IMR-90 (cell line): Measurements from ENCODE around the gene GKN2. TPM values are rescaled to one million over a fixed set of nuclear protein-coding genes. Genes with fewer than 3 reads are reported as not detected.

Experiments
- ATAC-seq: fragments of 200-7000 bp; cut with Tn5 transposase; 2 replicates; pipeline ENCODE4 v1.9.1; 2020; ENCODE audit warnings: low read depth, mild to moderate bottlenecking, moderate library complexity
- BruUV-seq: library from RNA; stranded (reverse); fragments of 400-500 nt; replicated peaks from 2 replicates; lab custom pipeline; 2021; lab: Mats Ljungman, UMichigan
- CTCF ChIA-PET: fragments of 300-600 bp; formaldehyde crosslinking; extraction: SDS; loops from one replicate; lab custom pipeline; 2021; ENCODE audit warnings: antibody characterized with exemption; lab: Yijun Ruan, JAX
- POLR2A ChIA-PET: fragments of 300-600 bp; sonication (Branson Sonifier 250); formaldehyde crosslinking; loops from one replicate; lab custom pipeline; 2022; ENCODE audit warnings: antibody characterized with exemption; ENCODE audit not compliant: unreplicated experiment; lab: Charles Lee
- DNase-seq: peaks from one replicate; pipeline ENCODE4 v3.0.0; 2013
- H2AFZ ChIP-seq: replicated peaks from 2 replicates; pipeline ENCODE3; 2013; ENCODE audit warnings: low read length, mild to moderate bottlenecking; ENCODE audit not compliant: poor library complexity
- H2AK5ac ChIP-seq: 2 replicates; pipeline ENCODE4 v1.6.1; 2013; ENCODE audit warnings: low read depth, low read length, inconsistent platforms
- H2AK9ac ChIP-seq: replicated peaks from 2 replicates; pipeline ENCODE3; 2013; ENCODE audit warnings: mild to moderate bottlenecking, low read depth, low read length, moderate library complexity; ENCODE audit not compliant: poor library complexity
- H2BK120ac ChIP-seq: 2 replicates; pipeline ENCODE4 v1.6.1; 2013; ENCODE audit warnings: low read depth, low read length, inconsistent platforms
- H2BK15ac ChIP-seq: 3 replicates; pipeline ENCODE4 v1.6.1; 2013; ENCODE audit warnings: low read depth, low read length, inconsistent platforms
- H2BK20ac ChIP-seq: 2 replicates; pipeline ENCODE4 v1.6.1; 2013; ENCODE audit warnings: low read depth, mild to moderate bottlenecking, inconsistent platforms, low read length, moderate library complexity
- H2BK5ac ChIP-seq: 2 replicates; pipeline ENCODE4 v1.6.1; 2013; ENCODE audit warnings: mild to moderate bottlenecking, low read depth, low read length, inconsistent platforms; ENCODE audit not compliant: poor library complexity, severe bottlenecking
- H3K14ac ChIP-seq: replicated peaks from 2 replicates; pipeline ENCODE4 v1.6.1; 2013; ENCODE audit warnings: low read depth, low read length, inconsistent platforms
- H3K18ac ChIP-seq: 2 replicates; pipeline ENCODE4 v1.6.1; 2013; ENCODE audit warnings: low read depth, low read length, control low read depth
- H3K23ac ChIP-seq: 2 replicates; pipeline ENCODE4 v1.6.1; 2013; ENCODE audit warnings: low read depth, low read length, inconsistent platforms
- H3K27ac ChIP-seq: 2 replicates; pipeline ENCODE4 v1.5.1; 2013; ENCODE audit warnings: mild to moderate bottlenecking, control low read depth, low read length; ENCODE audit not compliant: insufficient read depth
- H3K27me3 ChIP-seq: 2 replicates; pipeline ENCODE4 v1.6.1; 2013; ENCODE audit warnings: low read length; ENCODE audit not compliant: control insufficient read depth, insufficient read depth
- H3K36me3 ChIP-seq: 2 replicates; pipeline ENCODE4 v1.6.1; 2013; ENCODE audit warnings: low read length, mixed read lengths; ENCODE audit not compliant: control insufficient read depth, insufficient read depth
- H3K4ac ChIP-seq: 2 replicates; pipeline ENCODE4 v1.6.1; 2013; ENCODE audit warnings: low read depth, low read length, inconsistent platforms
- H3K4me1 ChIP-seq: 2 replicates; pipeline ENCODE4 v1.6.1; 2013; ENCODE audit warnings: low read length, mixed read lengths; ENCODE audit not compliant: control insufficient read depth, insufficient read depth
- H3K4me2 ChIP-seq: 2 replicates; pipeline ENCODE4 v1.6.1; 2013; ENCODE audit warnings: low read depth, mild to moderate bottlenecking, control low read depth, low read length, moderate library complexity
- H3K4me3 ChIP-seq: 2 replicates; pipeline ENCODE4 v1.5.1; 2013; ENCODE audit warnings: low read depth, mild to moderate bottlenecking, control low read depth, low read length, moderate library complexity; ENCODE audit not compliant: insufficient read depth
- H3K56ac ChIP-seq: 2 replicates; pipeline ENCODE4 v1.6.1; 2013; ENCODE audit warnings: low read length, inconsistent platforms; ENCODE audit not compliant: insufficient read depth; ENCODE audit errors: extremely low read depth
- H3K79me1 ChIP-seq, 2 experiments: 2 replicates each; pipeline ENCODE4 v1.6.1; 2013; ENCODE audit warnings: low read length in 2 of 2, inconsistent platforms in 1 of 2, low read depth in 1 of 2
- H3K9ac ChIP-seq: 2 replicates; pipeline ENCODE4 v1.6.1; 2013; ENCODE audit warnings: low read depth, low read length, control low read depth
- H3K9me1 ChIP-seq: 2 replicates; pipeline ENCODE4 v1.6.1; 2013; ENCODE audit warnings: low read length, inconsistent platforms; ENCODE audit not compliant: insufficient read depth
- H3K9me3 ChIP-seq: 2 replicates; pipeline ENCODE4 v1.6.1; 2013; ENCODE audit warnings: low read length; ENCODE audit not compliant: control insufficient read depth, insufficient read depth
- H4K20me1 ChIP-seq: 2 replicates; pipeline ENCODE4 v1.6.1; 2013; ENCODE audit warnings: low read length, inconsistent platforms; ENCODE audit not compliant: insufficient read depth
- H4K5ac ChIP-seq: 2 replicates; pipeline ENCODE4 v1.6.1; 2013; ENCODE audit warnings: mild to moderate bottlenecking, low read depth, low read length, control low read depth
- H4K8ac ChIP-seq, 2 experiments: 2 replicates each; pipeline ENCODE4 v1.6.1; 2013; ENCODE audit warnings: low read depth in 2 of 2, low read length in 2 of 2, control low read depth in 1 of 2, inconsistent platforms in 1 of 2
- H4K91ac ChIP-seq: 2 replicates; pipeline ENCODE4 v1.6.1; 2013; ENCODE audit warnings: low read depth, low read length, inconsistent platforms; ENCODE audit not compliant: insufficient read depth
- BHLHE40 ChIP-seq: fragments of 150-350 bp; IDR thresholded peaks from 2 replicates; pipeline ENCODE4 v1.6.1; 2016; ENCODE audit warnings: mild to moderate bottlenecking, low read depth, low read length
- CEBPB ChIP-seq: IDR thresholded peaks from 2 replicates; pipeline ENCODE4 v1.6.1; 2012; ENCODE audit warnings: low read depth, low read length, improper control_type of control experiment
- CHD1 ChIP-seq: IDR thresholded peaks from 2 replicates; pipeline ENCODE4 v1.6.1; 2012; ENCODE audit warnings: low read depth, low read length, improper control_type of control experiment
- CTCF ChIP-seq: conservative IDR thresholded peaks from 2 replicates; pipeline ENCODE4 v1.5.1; 2012; ENCODE audit warnings: mild to moderate bottlenecking, low read depth, low read length, improper control_type of control experiment
- ELK1 ChIP-seq: fragments of 150-350 bp; IDR thresholded peaks from 2 replicates; pipeline ENCODE4 v1.6.1; 2016; ENCODE audit warnings: low read depth, mild to moderate bottlenecking, low read length, moderate library complexity, borderline replicate concordance
- FOS ChIP-seq: fragments of 150-350 bp; IDR thresholded peaks from 2 replicates; pipeline ENCODE4 v1.6.1; 2016; ENCODE audit warnings: low read depth, low read length
- MAFK ChIP-seq: IDR thresholded peaks from 2 replicates; pipeline ENCODE4 v1.6.1; 2012; ENCODE audit warnings: low read depth, low read length, improper control_type of control experiment
- MAZ ChIP-seq: IDR thresholded peaks from 2 replicates; pipeline ENCODE4 v1.6.1; 2012; ENCODE audit warnings: low read depth, mild to moderate bottlenecking, low read length, improper control_type of control experiment, moderate library complexity, borderline replicate concordance
- MXI1 ChIP-seq: IDR thresholded peaks from 2 replicates; pipeline ENCODE4 v1.6.1; 2012; ENCODE audit warnings: low read depth, mild to moderate bottlenecking, low read length, moderate library complexity, borderline replicate concordance
- NFE2L2 ChIP-seq: fragments of 150-350 bp; IDR thresholded peaks from 2 replicates; pipeline ENCODE4 v1.6.1; 2016; ENCODE audit warnings: low read depth, mild to moderate bottlenecking, low read length
- POLR2A ChIP-seq: IDR thresholded peaks from 2 replicates; pipeline ENCODE4 v1.6.1; 2012; ENCODE audit warnings: mild to moderate bottlenecking, low read depth, low read length
- RAD21 ChIP-seq: IDR thresholded peaks from 2 replicates; pipeline ENCODE4 v1.6.1; 2012; ENCODE audit warnings: low read length, improper control_type of control experiment
- RCOR1 ChIP-seq: IDR thresholded peaks from 2 replicates; pipeline ENCODE4 v1.6.1; 2012; ENCODE audit warnings: mild to moderate bottlenecking, low read length, improper control_type of control experiment; ENCODE audit not compliant: insufficient replicate concordance
- RFX5 ChIP-seq: IDR thresholded peaks from 2 replicates; pipeline ENCODE4 v1.8.0; 2012; ENCODE audit warnings: low read depth, mild to moderate bottlenecking, low read length, moderate library complexity
- SMC3 ChIP-seq: fragments of 150-350 bp; IDR thresholded peaks from 2 replicates; pipeline ENCODE4 v1.6.1; 2016; ENCODE audit warnings: low read depth, mild to moderate bottlenecking, antibody characterized with exemption, low read length, moderate library complexity
- USF2 ChIP-seq: fragments of 150-350 bp; IDR thresholded peaks from 2 replicates; pipeline ENCODE4 v1.6.1; 2017; ENCODE audit warnings: mild to moderate bottlenecking, antibody characterized with exemption, low read length, low read depth
- WGBS, 2 experiments: methylation state at CpG; one replicate each; pipeline versions ENCODE4 v1.1.5 to v1.1.7; 2013; ENCODE audit warnings: missing lambda C conversion rate in 2 of 2; ENCODE audit not compliant: insufficient read length in 1 of 2; ENCODE audit errors: extremely low coverage in 2 of 2; 5-methylcytosine and 5-hydroxymethylcytosine counted together
- dilution Hi-C: fragments of 300-500 bp; cut with HindIII; formaldehyde crosslinking; loops from one replicate; pipeline ENCODE4 v1.14.3; 2018; ENCODE audit warnings: low sequenced_read_pairs; ENCODE audit not compliant: unreplicated experiment
- in situ Hi-C: fragments of 300-500 bp; cut with MboI; formaldehyde crosslinking; loops from 3 replicates; pipeline ENCODE4 v1.14.3; 2019; ENCODE audit warnings: low sequenced_read_pairs, inconsistent platforms, mixed read lengths
- intact Hi-C: fragments of 100-400 bp; cut with micrococcal nuclease; formaldehyde crosslinking; loops from 2 replicates; pipeline ENCODE4 v1.10.0; 2022
- polyA plus RNA-seq, 3 experiments: library from polyadenylated mRNA; depleted of rRNA; stranded (reverse); fragments of >200 nt; gene quantifications; 2 replicates each; pipeline ENCODE4 v1.2.3, GENCODE V29; 2012; ENCODE audit warnings: low replicate concordance in 1 of 3
- total RNA-seq: library from RNA; depleted of rRNA; stranded (reverse); fragments of >200 nt; gene quantifications from 2 replicates; pipeline ENCODE4 v1.2.3, GENCODE V29; 2012

The GKN2 gene
- total and polyA plus RNA-seq, 2 of the 4 experiments (the other 2 are of a cell fraction), result not detected

- CTCF ChIA-PET, result no interaction called here
- no CpG with 5 or more reads among the region's 5 CpGs for WGBS, 2 experiments
These were observed 34.4 kb upstream of the GKN2 start for GRCh38 chr2:68987021-68987503.

More at GRCh38 chr2:68987021-68987503, 34.4 kb upstream of the GKN2 start:
- H3K4me1 ChIP-seq, result no peaks in the 10 kb centered on the region
- H3K79me1 ChIP-seq, result no peaks in the 10 kb centered on the region
- H2BK15ac ChIP-seq, result no peak overlapping the region; the same call in 2 of the 3 replicates
- H2AK5ac ChIP-seq, result no peak overlapping the region
- no peaks in the 10 kb centered on the region for H3K9me1 ChIP-seq
- H3K4me3 ChIP-seq, result no peak overlapping the region
- no peak overlapping the region for H4K5ac ChIP-seq
- H3K14ac ChIP-seq, result no peak overlapping the region
- no peak overlapping the region for H4K91ac ChIP-seq
- H3K56ac ChIP-seq, result no peak overlapping the region
- intact Hi-C loops (no loop called here), in situ Hi-C loops (no loop called here), dilution Hi-C loops (no loop called here)
- no peak overlapping the region for H3K4ac ChIP-seq
- H3K4me2 ChIP-seq, result no peak overlapping the region
- peak overlapping the region; percentile 33 for H2AK9ac ChIP-seq
- no peak overlapping the region for H3K27ac ChIP-seq
- no peak overlapping the region for H2BK20ac ChIP-seq
- no peaks in the 10 kb centered on the region for H3K9me3 ChIP-seq
- H2AFZ ChIP-seq, result no peak overlapping the region
- no peak overlapping the region for H3K23ac ChIP-seq
- TF ChIP-seq NFE2L2 (no peak), CTCF (no peak), BHLHE40 (no peak), MAZ (no peak), MAFK (no peak), CEBPB (no peak), SMC3 (no peak), ELK1 (no peak), RCOR1 (no peak), MXI1 (no peak), FOS (no peak), RFX5 (no peak), CHD1 (no peak), RAD21 (no peak), POLR2A (no peak), USF2 (no peak)
- POLR2A ChIA-PET, result no interaction called here
- DNase-seq (no peak), ATAC-seq (no peak)
- H2BK5ac ChIP-seq, result no peak overlapping the region
- no peak overlapping the region for H3K9ac ChIP-seq
- H3K27me3 ChIP-seq, result no peaks in the 10 kb centered on the region
- H4K20me1 ChIP-seq, result no peaks in the 10 kb centered on the region
- H4K8ac ChIP-seq, result no peak overlapping the region
- no peaks in the 10 kb centered on the region for H3K36me3 ChIP-seq
- no TSS peak for BruUV-seq
- no peak overlapping the region for H2BK120ac ChIP-seq
- H3K18ac ChIP-seq, result no peak overlapping the region
